BLaER1 (cell line): ENCODE measurements around the gene PTPRN2.
"Not testable (repeated sequence)": the region's sequence is repeated elsewhere in the genome, so short reads cannot be mapped to it uniquely, and the experiment has no call there.

Experiments used
- H3K27ac ChIP-seq: shearing (Covaris generic); formaldehyde crosslinking; 2 replicates; pipeline ENCODE4 v1.8.1; 2022
- H3K27me3 ChIP-seq: shearing (Covaris generic); formaldehyde crosslinking; 2 replicates; pipeline ENCODE4 v1.8.1; 2022
- H3K36me3 ChIP-seq: shearing (Covaris generic); formaldehyde crosslinking; 2 replicates; pipeline ENCODE4 v1.8.1; 2022
- H3K4me1 ChIP-seq: shearing (Covaris generic); formaldehyde crosslinking; 2 replicates; pipeline ENCODE4 v1.8.1; 2022
- H3K4me2 ChIP-seq: shearing (Covaris generic); formaldehyde crosslinking; 2 replicates; pipeline ENCODE4 v1.8.1; 2022
- H3K4me3 ChIP-seq: shearing (Covaris generic); formaldehyde crosslinking; 2 replicates; pipeline ENCODE4 v1.8.1; 2022
- H3K9ac ChIP-seq: shearing (Covaris generic); formaldehyde crosslinking; 2 replicates; pipeline ENCODE4 v1.8.1; 2022
- H3K9me3 ChIP-seq: shearing (Covaris generic); formaldehyde crosslinking; 2 replicates; pipeline ENCODE4 v1.8.1; 2022
- H4K20me1 ChIP-seq: shearing (Covaris generic); formaldehyde crosslinking; 2 replicates; pipeline ENCODE4 v1.8.1; 2022
- Cebpa-rat ChIP-seq: shearing (Covaris generic); IDR thresholded peaks from 2 replicates; pipeline ENCODE4 v1.8.1; 2022

Gene PTPRN2

GRCh38 chr7:157726764-157727163 is 860.9 kb downstream of the PTPRN2 start:
- Histone ChIP-seq H3K27ac (no peak overlapping the region), H3K4me1 (peaks cover 13% of the 10 kb centered on the region), H3K9me3 (no peaks in the 10 kb centered on the region), H3K9ac (no peak overlapping the region), H3K4me2 (no peak overlapping the region), H3K27me3 (no peaks in the 10 kb centered on the region), H4K20me1 (no peaks in the 10 kb centered on the region), H3K4me3 (no peak overlapping the region), H3K36me3 (no peaks in the 10 kb centered on the region)
- TF ChIP-seq Cebpa-rat: no peak

- not testable (repeated sequence) for H3K27me3 ChIP-seq, H3K9ac ChIP-seq, H3K4me2 ChIP-seq, H3K9me3 ChIP-seq, H3K27ac ChIP-seq, H3K4me1 ChIP-seq, H4K20me1 ChIP-seq, H3K36me3 ChIP-seq, H3K4me3 ChIP-seq
Observed at GRCh38 chr7:157725312-157725711, 862.3 kb downstream of the PTPRN2 start.

GRCh38 chr7:157723205-157723604 is 864.4 kb downstream of the PTPRN2 start:
- Histone ChIP-seq H3K4me3 (no peak overlapping the region), H4K20me1 (no peaks in the 10 kb centered on the region), H3K27me3 (no peaks in the 10 kb centered on the region), H3K4me1 (no peaks in the 10 kb centered on the region), H3K27ac (no peak overlapping the region), H3K4me2 (no peak overlapping the region), H3K9me3 (no peaks in the 10 kb centered on the region), H3K36me3 (no peaks in the 10 kb centered on the region), H3K9ac (no peak overlapping the region)
- no peak for TF ChIP-seq Cebpa-rat

- no peaks in the 10 kb centered on the region for H3K9me3 ChIP-seq
- no peaks in the 10 kb centered on the region for H3K36me3 ChIP-seq
- no peaks in the 10 kb centered on the region for H4K20me1 ChIP-seq
- H3K4me3 ChIP-seq: no peak overlapping the region
- no peak for TF ChIP-seq Cebpa-rat
- H3K27me3 ChIP-seq: no peaks in the 10 kb centered on the region
- H3K4me1 ChIP-seq: no peaks in the 10 kb centered on the region
- no peak overlapping the region for H3K9ac ChIP-seq
- H3K27ac ChIP-seq: no peak overlapping the region
- no peak overlapping the region for H3K4me2 ChIP-seq
Observed at GRCh38 chr7:157722137-157723060, 865.2 kb downstream of the PTPRN2 start.

GRCh38 chr7:157721468-157722136 is 866.0 kb downstream of the PTPRN2 start:
- no peaks in the 10 kb centered on the region for H3K9me3 ChIP-seq
- no peak overlapping the region for H3K9ac ChIP-seq
- no peak overlapping the region for H3K4me2 ChIP-seq
- H4K20me1 ChIP-seq: no peaks in the 10 kb centered on the region
- no peak overlapping the region for H3K4me3 ChIP-seq
- TF ChIP-seq Cebpa-rat: no peak
- no peaks in the 10 kb centered on the region for H3K27me3 ChIP-seq
- no peaks in the 10 kb centered on the region for H3K4me1 ChIP-seq
- no peaks in the 10 kb centered on the region for H3K36me3 ChIP-seq
- no peak overlapping the region for H3K27ac ChIP-seq

- Histone ChIP-seq H3K4me3 (no peak overlapping the region), H3K4me1 (no peaks in the 10 kb centered on the region), H3K9me3 (no peaks in the 10 kb centered on the region), H3K4me2 (no peak overlapping the region), H3K27ac (no peak overlapping the region), H3K36me3 (no peaks in the 10 kb centered on the region), H4K20me1 (no peaks in the 10 kb centered on the region), H3K27me3 (no peaks in the 10 kb centered on the region), H3K9ac (no peak overlapping the region)
- TF ChIP-seq Cebpa-rat: no peak
Observed at GRCh38 chr7:157719705-157720655, 867.6 kb downstream of the PTPRN2 start.

GRCh38 chr7:157719008-157719682 is 868.5 kb downstream of the PTPRN2 start:
- TF ChIP-seq Cebpa-rat: no peak
- no peaks in the 10 kb centered on the region for H4K20me1 ChIP-seq
- no peak overlapping the region for H3K4me3 ChIP-seq
- no peak overlapping the region for H3K9ac ChIP-seq
- no peaks in the 10 kb centered on the region for H3K4me1 ChIP-seq
- no peaks in the 10 kb centered on the region for H3K27me3 ChIP-seq
- H3K4me2 ChIP-seq: no peak overlapping the region
- no peaks in the 10 kb centered on the region for H3K36me3 ChIP-seq
- H3K27ac ChIP-seq: no peak overlapping the region
- H3K9me3 ChIP-seq: no peaks in the 10 kb centered on the region

- Histone ChIP-seq H3K9ac (no peak overlapping the region), H4K20me1 (no peaks in the 10 kb centered on the region), H3K27me3 (no peaks in the 10 kb centered on the region), H3K9me3 (no peaks in the 10 kb centered on the region), H3K4me1 (no peaks in the 10 kb centered on the region), H3K27ac (no peak overlapping the region), H3K4me2 (no peak overlapping the region), H3K4me3 (no peak overlapping the region), H3K36me3 (no peaks in the 10 kb centered on the region)
- no peak for TF ChIP-seq Cebpa-rat
Observed at GRCh38 chr7:157718303-157719007, 869.2 kb downstream of the PTPRN2 start.
